ENCODE results near the gene USP38.

- TF ChIP-seq EZH2phosphoT487 (IDR thresholded peaks at IDR 0.05; ENCODE audit: borderline replicate concordance, low read length) (no peak), CTCF (IDR thresholded peaks at IDR 0.05; ENCODE audit: low read depth, low read length, poor library complexity, severe bottlenecking) (no peak)
These were observed 11.6 kb downstream of the USP38 start for GRCh38 chr4:143196323-143196722.

Data from DOHH2 (cell line).